Measurements from ENCODE around the gene TLL1.

GRCh38 chr4:165834116-165834515 lies 38.9 kb upstream of the TLL1 start:
- TF ChIP-seq, protein P1, sequence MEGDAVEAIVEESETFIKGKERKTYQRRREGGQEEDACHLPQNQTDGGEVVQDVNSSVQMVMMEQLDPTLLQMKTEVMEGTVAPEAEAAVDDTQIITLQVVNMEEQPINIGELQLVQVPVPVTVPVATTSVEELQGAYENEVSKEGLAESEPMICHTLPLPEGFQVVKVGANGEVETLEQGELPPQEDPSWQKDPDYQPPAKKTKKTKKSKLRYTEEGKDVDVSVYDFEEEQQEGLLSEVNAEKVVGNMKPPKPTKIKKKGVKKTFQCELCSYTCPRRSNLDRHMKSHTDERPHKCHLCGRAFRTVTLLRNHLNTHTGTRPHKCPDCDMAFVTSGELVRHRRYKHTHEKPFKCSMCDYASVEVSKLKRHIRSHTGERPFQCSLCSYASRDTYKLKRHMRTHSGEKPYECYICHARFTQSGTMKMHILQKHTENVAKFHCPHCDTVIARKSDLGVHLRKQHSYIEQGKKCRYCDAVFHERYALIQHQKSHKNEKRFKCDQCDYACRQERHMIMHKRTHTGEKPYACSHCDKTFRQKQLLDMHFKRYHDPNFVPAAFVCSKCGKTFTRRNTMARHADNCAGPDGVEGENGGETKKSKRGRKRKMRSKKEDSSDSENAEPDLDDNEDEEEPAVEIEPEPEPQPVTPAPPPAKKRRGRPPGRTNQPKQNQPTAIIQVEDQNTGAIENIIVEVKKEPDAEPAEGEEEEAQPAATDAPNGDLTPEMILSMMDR (IDR thresholded peaks at IDR 0.05) = no peak
- TF ChIP-seq REST (IDR thresholded peaks at IDR 0.05; ENCODE audit: insufficient read depth in 1 of 2, low read depth in 2 of 2, low read length in 1 of 2) (no peak), TCF7L2 (IDR thresholded peaks at IDR 0.05; ENCODE audit: low read depth, low read length) (no peak)

Data from Panc1 (cell line).